HEK293 (cell line): Measurements from ENCODE around the gene COASY.

Experiments used
- CTCF ChIA-PET: fragments of 350-600 bp; formaldehyde crosslinking; extraction: SDS; loops from one replicate; lab custom pipeline; 2021; ENCODE audit warnings: antibody characterized with exemption; lab: Yijun Ruan, JAX
- POLR2A ChIA-PET: fragments of 300-600 bp; formaldehyde crosslinking; extraction: SDS; loops from one replicate; lab custom pipeline; 2020; ENCODE audit warnings: antibody characterized with exemption, inconsistent platforms; lab: Yijun Ruan, JAX
- H3K27ac ChIP-seq: fragments of 200-500 bp; sonication (Bioruptor generic); 2 replicates; pipeline ENCODE4 v1.5.1; 2014; ENCODE audit warnings: low read depth, low read length, control low read depth, inconsistent platforms; ENCODE audit errors: extremely low read depth
- H3K36me3 ChIP-seq, 2 experiments: fragments of 200-500 bp in 1 of 2; sonication (Bioruptor generic) in 1 of 2; 1 replicate in 1 of 2; 2 replicates in 1 of 2; pipeline ENCODE4 v1.5.1; 2014 to 2017; ENCODE audit warnings: inconsistent platforms in 2 of 2, low read length in 2 of 2; ENCODE audit not compliant: control insufficient read depth in 2 of 2, insufficient read depth in 1 of 2
- H3K4me1 ChIP-seq: fragments of 200-500 bp; sonication (Bioruptor generic); 2 replicates; pipeline ENCODE4 v1.5.1; 2014; ENCODE audit warnings: mild to moderate bottlenecking, low read length, inconsistent platforms; ENCODE audit not compliant: control insufficient read depth, insufficient read depth
- H3K4me3 ChIP-seq: 2 replicates; pipeline ENCODE4 v1.5.1; 2011; ENCODE audit warnings: low read depth, mild to moderate bottlenecking, control low read depth, low read length, moderate library complexity
- H3K9me3 ChIP-seq: fragments of 200-500 bp; sonication (Bioruptor generic); 2 replicates; pipeline ENCODE4 v1.5.1; 2014; ENCODE audit warnings: low read depth, low read length, inconsistent platforms; ENCODE audit not compliant: control insufficient read depth, insufficient read depth
- CTCF ChIP-seq: fragments of 450-650 bp; formaldehyde crosslinking; IDR thresholded peaks from 2 replicates; pipeline ENCODE4 v1.5.1; 2016; ENCODE audit warnings: missing biosample characterization, missing genetic modification characterization
- GLIS1 ChIP-seq: fragments of 450-650 bp; formaldehyde crosslinking; IDR thresholded peaks from 2 replicates; pipeline ENCODE4 v1.5.1; 2016; ENCODE audit warnings: missing biosample characterization, missing genetic modification characterization
- GLIS2 ChIP-seq: fragments of 450-650 bp; formaldehyde crosslinking; IDR thresholded peaks from 2 replicates; pipeline ENCODE4 v1.5.1; 2016; ENCODE audit warnings: missing biosample characterization, missing genetic modification characterization
- KLF1 ChIP-seq: fragments of 450-650 bp; formaldehyde crosslinking; IDR thresholded peaks from 2 replicates; pipeline ENCODE4 v1.5.1; 2016; ENCODE audit warnings: missing biosample characterization, missing genetic modification characterization
- KLF7 ChIP-seq: fragments of 450-650 bp; formaldehyde crosslinking; IDR thresholded peaks from 2 replicates; pipeline ENCODE4 v1.5.1; 2016; ENCODE audit warnings: missing biosample characterization, missing genetic modification characterization, borderline replicate concordance
- ZBTB17 ChIP-seq: fragments of 450-650 bp; formaldehyde crosslinking; IDR thresholded peaks from 2 replicates; pipeline ENCODE4 v1.5.1; 2016; ENCODE audit warnings: missing biosample characterization, missing genetic modification characterization
- ZBTB21 ChIP-seq: fragments of 450-650 bp; formaldehyde crosslinking; IDR thresholded peaks from 2 replicates; pipeline ENCODE4 v1.5.1; 2017; ENCODE audit warnings: missing biosample characterization, missing genetic modification characterization
- ZBTB8A ChIP-seq: fragments of 450-650 bp; formaldehyde crosslinking; IDR thresholded peaks from 2 replicates; pipeline ENCODE4 v1.5.1; 2016; ENCODE audit warnings: missing biosample characterization, missing genetic modification characterization
- ZEB2 ChIP-seq: fragments of 450-650 bp; formaldehyde crosslinking; IDR thresholded peaks from 2 replicates; pipeline ENCODE4 v1.5.1; 2016; ENCODE audit warnings: missing biosample characterization, missing genetic modification characterization
- ZNF146 ChIP-seq: fragments of 450-650 bp; formaldehyde crosslinking; IDR thresholded peaks from 2 replicates; pipeline ENCODE4 v1.5.1; 2016; ENCODE audit warnings: missing biosample characterization, missing genetic modification characterization
- ZNF341 ChIP-seq: fragments of 450-650 bp; formaldehyde crosslinking; IDR thresholded peaks from 2 replicates; pipeline ENCODE4; 2016; ENCODE audit warnings: low read depth, missing biosample characterization, missing genetic modification characterization
- ZNF596 ChIP-seq: fragments of 450-650 bp; IDR thresholded peaks from 2 replicates; pipeline ENCODE4 v1.5.0; 2018; ENCODE audit warnings: missing biosample characterization, mild to moderate bottlenecking, missing genetic modification characterization, moderate library complexity
- ZNF629 ChIP-seq: fragments of 450-650 bp; formaldehyde crosslinking; IDR thresholded peaks from 2 replicates; pipeline ENCODE4 v1.5.1; 2017; ENCODE audit warnings: missing biosample characterization, missing genetic modification characterization
- ZNF654 ChIP-seq: fragments of 450-650 bp; formaldehyde crosslinking; IDR thresholded peaks from 2 replicates; pipeline ENCODE4 v1.5.1; 2016; ENCODE audit warnings: low read depth, missing biosample characterization, missing genetic modification characterization
- ZNF677 ChIP-seq: fragments of 450-650 bp; IDR thresholded peaks from 2 replicates; pipeline ENCODE4 v1.5.0; 2018; ENCODE audit warnings: missing biosample characterization, mild to moderate bottlenecking, missing genetic modification characterization, moderate library complexity
- TF ChIP-seq, protein P1 (sequence below): fragments of 450-650 bp; formaldehyde crosslinking; IDR thresholded peaks from 2 replicates; pipeline ENCODE4 v1.5.1; 2016; ENCODE audit warnings: missing biosample characterization, missing genetic modification characterization
- TF ChIP-seq, protein P2 (sequence below): fragments of 450-650 bp; formaldehyde crosslinking; IDR thresholded peaks from 2 replicates; pipeline ENCODE4 v1.5.1; 2016; ENCODE audit warnings: missing biosample characterization, missing genetic modification characterization
- TF ChIP-seq, protein P3 (sequence below): fragments of 450-650 bp; formaldehyde crosslinking; IDR thresholded peaks from 2 replicates; pipeline ENCODE4 v1.5.1; 2016; ENCODE audit warnings: missing biosample characterization, missing genetic modification characterization

The COASY gene

GRCh38 chr17:42514279-42514678, 47.7 kb upstream of the COASY start:
- CTCF ChIA-PET, result interaction anchor here (0.5 to 1.6 kb wide), 7 partner anchors 13 to 126 kb away, joined by 3 to 7 read pairs (median 4); partner anchors contain the start of gene STAT3
- Histone ChIP-seq H3K9me3 (no peaks in the 10 kb centered on the region), H3K4me3 (no peak overlapping the region), H3K4me1 (peaks cover 15% of the 10 kb centered on the region), H3K27ac (peak overlapping the region; percentile 33; the same call in 1 of the 2 replicates), H3K36me3 (peaks cover 6 to 66% of the 10 kb centered on the region in 2 experiments; a peak in 2 of 3 replicates)
- TF ChIP-seq ZNF341 (no peak), ZNF677 (tag by site-specific recombination) (0 out of 2 replicates have a peak, but pooled peaks have one; percentile 8)
- TF ChIP-seq, all 188 proteins: peak for 1
- POLR2A ChIA-PET, result interaction anchor here (0.5 to 1.5 kb wide), 2 partner anchors 91 to 106 kb away, joined by 3 to 5 read pairs; partner anchors contain the start of gene CAVIN1

DNA sequence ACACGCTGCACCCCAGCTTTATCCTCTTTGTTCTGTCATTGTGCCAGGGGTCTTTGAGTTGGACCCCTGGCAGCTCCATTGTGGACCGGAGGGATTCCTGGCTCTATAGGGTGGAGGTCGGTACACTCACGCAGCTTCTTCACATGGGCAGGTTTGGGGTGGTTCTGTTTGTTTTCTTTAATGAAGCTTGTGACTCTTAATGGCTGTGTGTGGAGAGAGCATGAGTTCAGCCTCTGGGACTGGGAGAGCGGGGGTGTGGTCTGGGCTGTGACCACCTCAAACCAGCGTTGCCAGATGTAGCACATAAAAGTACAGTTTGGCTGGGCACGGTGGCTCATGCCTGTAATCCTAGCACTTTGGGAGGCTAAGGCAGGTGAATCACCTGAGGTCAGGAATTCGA, 47.1 kb upstream of the COASY start:
- H3K4me3 ChIP-seq, result no peak overlapping the region
- TF ChIP-seq, protein P1, sequence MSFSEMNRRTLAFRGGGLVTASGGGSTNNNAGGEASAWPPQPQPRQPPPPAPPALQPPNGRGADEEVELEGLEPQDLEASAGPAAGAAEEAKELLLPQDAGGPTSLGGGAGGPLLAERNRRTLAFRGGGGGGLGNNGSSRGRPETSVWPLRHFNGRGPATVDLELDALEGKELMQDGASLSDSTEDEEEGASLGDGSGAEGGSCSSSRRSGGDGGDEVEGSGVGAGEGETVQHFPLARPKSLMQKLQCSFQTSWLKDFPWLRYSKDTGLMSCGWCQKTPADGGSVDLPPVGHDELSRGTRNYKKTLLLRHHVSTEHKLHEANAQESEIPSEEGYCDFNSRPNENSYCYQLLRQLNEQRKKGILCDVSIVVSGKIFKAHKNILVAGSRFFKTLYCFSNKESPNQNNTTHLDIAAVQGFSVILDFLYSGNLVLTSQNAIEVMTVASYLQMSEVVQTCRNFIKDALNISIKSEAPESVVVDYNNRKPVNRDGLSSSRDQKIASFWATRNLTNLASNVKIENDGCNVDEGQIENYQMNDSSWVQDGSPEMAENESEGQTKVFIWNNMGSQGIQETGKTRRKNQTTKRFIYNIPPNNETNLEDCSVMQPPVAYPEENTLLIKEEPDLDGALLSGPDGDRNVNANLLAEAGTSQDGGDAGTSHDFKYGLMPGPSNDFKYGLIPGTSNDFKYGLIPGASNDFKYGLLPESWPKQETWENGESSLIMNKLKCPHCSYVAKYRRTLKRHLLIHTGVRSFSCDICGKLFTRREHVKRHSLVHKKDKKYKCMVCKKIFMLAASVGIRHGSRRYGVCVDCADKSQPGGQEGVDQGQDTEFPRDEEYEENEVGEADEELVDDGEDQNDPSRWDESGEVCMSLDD (tag by site-specific recombination), result no peak
- TF ChIP-seq KLF1 (tag by site-specific recombination), result peak; percentile 41
- TF ChIP-seq, all 188 proteins: peak for 1
- ChIA-PET POLR2A (interaction anchor here (0.5 to 1.1 kb wide), 3 partner anchors 92 to 311 kb away, joined by 3 to 7 read pairs (median 3); partner anchors contain the start of gene CAVIN1), CTCF (interaction anchor here (0.7 to 1.2 kb wide), 6 partner anchors 12 to 191 kb away, joined by 3 to 6 read pairs (median 4); partner anchors contain the start of gene STAT3)
- Histone ChIP-seq H3K36me3 (peaks cover 5 to 64% of the 10 kb centered on the region in 2 experiments; a peak in 2 of 3 replicates), H3K27ac (peak overlapping the region; percentile 33; the same call in 1 of the 2 replicates), H3K4me1 (peaks cover 20% of the 10 kb centered on the region), H3K9me3 (no peaks in the 10 kb centered on the region)

GRCh38 chr17:42517516-42517915, 44.4 kb upstream of the COASY start:
- H3K27ac ChIP-seq, result no peak overlapping the region
- no peak overlapping the region for H3K4me3 ChIP-seq
- peaks cover 0 to 67% of the 10 kb centered on the region in 2 experiments; a peak in 1 of 3 replicates for H3K36me3 ChIP-seq
- ChIA-PET CTCF (interaction anchor here (0.6 to 4.4 kb wide), 47 partner anchors 10 to 689 kb away, joined by 3 to 66 read pairs (median 4); partner anchors contain the start of genes BECN1, CAVIN1, NKIRAS2 and PSMC3IP), POLR2A (interaction anchor here (1.3 to 3.7 kb wide), 5 partner anchors 9 to 94 kb away, joined by 3 to 48 read pairs (median 4); partner anchors contain the start of genes CAVIN1 and NAGLU)
- no peaks in the 10 kb centered on the region for H3K9me3 ChIP-seq
- H3K4me1 ChIP-seq, result peaks cover 25% of the 10 kb centered on the region
- TF ChIP-seq ZBTB8A (peak; percentile 19; the same call in 1 of the 2 replicates), ZNF654 (tag by site-specific recombination) (peak; percentile 87), KLF7 (tag by site-specific recombination) (0 out of 2 replicates have a peak, but pooled peaks have one; percentile 17), GLIS1 (tag by site-specific recombination) (peak; percentile 51; the same call in 1 of the 2 replicates), ZNF341 (peak; percentile 97), ZBTB17 (peak; percentile 12; the same call in 1 of the 2 replicates), ZBTB21 (tag by site-specific recombination) (no peak), ZNF596 (tag by site-specific recombination) (no peak), ZEB2 (tag by site-specific recombination) (peak; percentile 41; the same call in 1 of the 2 replicates), CTCF (tag by site-specific recombination) (peak; percentile 94), ZNF629 (peak; percentile 28; the same call in 1 of the 2 replicates), ZNF146 (tag by site-specific recombination) (no peak), GLIS2 (tag by site-specific recombination) (peak; percentile 36; the same call in 1 of the 2 replicates)
- TF ChIP-seq, protein P2, sequence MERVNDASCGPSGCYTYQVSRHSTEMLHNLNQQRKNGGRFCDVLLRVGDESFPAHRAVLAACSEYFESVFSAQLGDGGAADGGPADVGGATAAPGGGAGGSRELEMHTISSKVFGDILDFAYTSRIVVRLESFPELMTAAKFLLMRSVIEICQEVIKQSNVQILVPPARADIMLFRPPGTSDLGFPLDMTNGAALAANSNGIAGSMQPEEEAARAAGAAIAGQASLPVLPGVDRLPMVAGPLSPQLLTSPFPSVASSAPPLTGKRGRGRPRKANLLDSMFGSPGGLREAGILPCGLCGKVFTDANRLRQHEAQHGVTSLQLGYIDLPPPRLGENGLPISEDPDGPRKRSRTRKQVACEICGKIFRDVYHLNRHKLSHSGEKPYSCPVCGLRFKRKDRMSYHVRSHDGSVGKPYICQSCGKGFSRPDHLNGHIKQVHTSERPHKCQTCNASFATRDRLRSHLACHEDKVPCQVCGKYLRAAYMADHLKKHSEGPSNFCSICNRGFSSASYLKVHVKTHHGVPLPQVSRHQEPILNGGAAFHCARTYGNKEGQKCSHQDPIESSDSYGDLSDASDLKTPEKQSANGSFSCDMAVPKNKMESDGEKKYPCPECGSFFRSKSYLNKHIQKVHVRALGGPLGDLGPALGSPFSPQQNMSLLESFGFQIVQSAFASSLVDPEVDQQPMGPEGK, result peak; percentile 68
- TF ChIP-seq, protein P3, sequence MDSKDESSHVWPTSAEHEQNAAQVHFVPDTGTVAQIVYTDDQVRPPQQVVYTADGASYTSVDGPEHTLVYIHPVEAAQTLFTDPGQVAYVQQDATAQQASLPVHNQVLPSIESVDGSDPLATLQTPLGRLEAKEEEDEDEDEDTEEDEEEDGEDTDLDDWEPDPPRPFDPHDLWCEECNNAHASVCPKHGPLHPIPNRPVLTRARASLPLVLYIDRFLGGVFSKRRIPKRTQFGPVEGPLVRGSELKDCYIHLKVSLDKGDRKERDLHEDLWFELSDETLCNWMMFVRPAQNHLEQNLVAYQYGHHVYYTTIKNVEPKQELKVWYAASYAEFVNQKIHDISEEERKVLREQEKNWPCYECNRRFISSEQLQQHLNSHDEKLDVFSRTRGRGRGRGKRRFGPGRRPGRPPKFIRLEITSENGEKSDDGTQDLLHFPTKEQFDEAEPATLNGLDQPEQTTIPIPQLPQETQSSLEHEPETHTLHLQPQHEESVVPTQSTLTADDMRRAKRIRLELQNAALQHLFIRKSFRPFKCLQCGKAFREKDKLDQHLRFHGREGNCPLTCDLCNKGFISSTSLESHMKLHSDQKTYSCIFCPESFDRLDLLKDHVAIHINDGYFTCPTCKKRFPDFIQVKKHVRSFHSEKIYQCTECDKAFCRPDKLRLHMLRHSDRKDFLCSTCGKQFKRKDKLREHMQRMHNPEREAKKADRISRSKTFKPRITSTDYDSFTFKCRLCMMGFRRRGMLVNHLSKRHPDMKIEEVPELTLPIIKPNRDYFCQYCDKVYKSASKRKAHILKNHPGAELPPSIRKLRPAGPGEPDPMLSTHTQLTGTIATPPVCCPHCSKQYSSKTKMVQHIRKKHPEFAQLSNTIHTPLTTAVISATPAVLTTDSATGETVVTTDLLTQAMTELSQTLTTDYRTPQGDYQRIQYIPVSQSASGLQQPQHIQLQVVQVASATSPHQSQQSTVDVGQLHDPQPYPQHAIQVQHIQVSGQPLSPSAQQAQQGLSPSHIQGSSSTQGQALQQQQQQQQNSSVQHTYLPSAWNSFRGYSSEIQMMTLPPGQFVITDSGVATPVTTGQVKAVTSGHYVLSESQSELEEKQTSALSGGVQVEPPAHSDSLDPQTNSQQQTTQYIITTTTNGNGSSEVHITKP (tag by site-specific recombination), result no peak
